Tibial nerve (tissue), 4 donors: ENCODE measurements around the gene DDAH2. TPM values are rescaled to one million over a fixed set of nuclear protein-coding genes. Genes with fewer than 3 reads are reported as not detected.

Experiments
- DNase-seq, 2 donors: peaks; one replicate each; pipeline ENCODE4 v3.0.0-alpha.2; 2019; ENCODE audit warnings: low spot score in 2 of 2
- H3K27ac ChIP-seq, 4 donors: fragments of 200-600 bp; sonication (generic) in 3 of 4; one replicate each; pipeline ENCODE4 v1.5.1; 2017 to 2019; ENCODE audit warnings: mild to moderate bottlenecking in 1 of 4
- H3K27me3 ChIP-seq, 2 donors: fragments of 200-600 bp; sonication (generic) in 1 of 2; one replicate each; pipeline versions ENCODE4 v1.5.1 to v1.6.0; 2017 to 2019
- H3K36me3 ChIP-seq, 3 donors: fragments of 200-600 bp; sonication (generic); one replicate each; pipeline ENCODE4 v1.5.1; 2018 to 2019
- H3K4me1 ChIP-seq, 4 donors: fragments of 200-600 bp; sonication (generic) in 3 of 4; one replicate each; pipeline ENCODE4 v1.5.1; 2017 to 2019
- H3K4me3 ChIP-seq, 4 donors: fragments of 200-600 bp; sonication (generic) in 3 of 4; one replicate each; pipeline ENCODE4 v1.5.1; 2017 to 2019; ENCODE audit warnings: mild to moderate bottlenecking in 1 of 4, moderate library complexity in 1 of 4
- H3K9me3 ChIP-seq, 4 donors: fragments of 200-600 bp; sonication (generic) in 3 of 4; one replicate each; pipeline ENCODE4 v1.5.1; 2017 to 2019
- EP300 ChIP-seq, 2 donors: sonication (generic); formaldehyde crosslinking; IDR thresholded peaks; one replicate each; pipeline ENCODE4 v1.6.1; 2017; ENCODE audit warnings: antibody characterized with exemption in 2 of 2, mild to moderate bottlenecking in 1 of 2
- POLR2A ChIP-seq, 2 donors: fragments of 450-650 bp; IDR thresholded peaks; one replicate each; pipeline ENCODE4 v1.6.1; 2017; ENCODE audit warnings: antibody characterized with exemption in 2 of 2, mild to moderate bottlenecking in 2 of 2, moderate library complexity in 2 of 2
- WGBS, 2 donors: methylation state at CpG; one replicate each; pipeline ENCODE4 v1.1.5; 2018; 5-methylcytosine and 5-hydroxymethylcytosine counted together
- total RNA-seq, 4 donors: library from RNA; depleted of rRNA; stranded (reverse); fragments of >200 nt; gene quantifications; one replicate each; pipeline ENCODE4 v1.1.0, GENCODE V29; 2016
- TF ChIP-seq, protein P1 (sequence below), 5 experiments: fragments of 200-600 bp in 3 of 5; fragments of 450-650 bp in 2 of 5; sonication (generic) in 3 of 5; IDR thresholded peaks; one replicate each; pipeline ENCODE4 v1.5.1; 2016 to 2019; ENCODE audit warnings: antibody characterized with exemption in 5 of 5, mild to moderate bottlenecking in 3 of 5, moderate library complexity in 2 of 5

DDAH2 gene
- total RNA-seq, 4 donors from 2014 or later = 134 to 193 (median 166) TPM

DNA sequence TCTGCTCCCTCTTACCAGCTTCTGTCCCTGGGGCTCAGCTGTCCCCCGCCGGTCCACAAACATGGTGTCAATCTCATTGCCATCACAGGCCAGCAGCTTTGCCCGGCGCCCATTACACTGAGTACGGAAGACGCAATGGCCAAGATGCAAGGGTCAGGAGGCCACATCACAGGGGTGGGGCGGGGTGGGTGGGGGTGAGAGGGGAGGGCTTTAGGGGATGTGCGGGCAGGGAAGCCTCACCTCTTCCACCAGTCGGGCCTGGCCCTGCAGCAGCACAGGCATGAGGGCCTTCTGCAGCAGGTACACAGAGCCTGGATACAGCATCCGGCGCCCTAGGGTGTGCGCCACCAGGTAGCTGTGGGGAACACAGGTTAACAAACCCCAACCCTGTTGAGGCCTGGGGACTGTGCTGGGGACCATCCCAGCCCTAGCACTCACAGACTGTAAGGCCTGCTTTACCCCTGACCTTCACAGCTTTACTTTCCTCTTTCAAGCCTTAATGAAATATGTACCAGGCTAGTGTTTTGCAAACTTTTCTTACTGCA lies 37.5 kb downstream of the DDAH2 start:
- TF ChIP-seq, protein P1, sequence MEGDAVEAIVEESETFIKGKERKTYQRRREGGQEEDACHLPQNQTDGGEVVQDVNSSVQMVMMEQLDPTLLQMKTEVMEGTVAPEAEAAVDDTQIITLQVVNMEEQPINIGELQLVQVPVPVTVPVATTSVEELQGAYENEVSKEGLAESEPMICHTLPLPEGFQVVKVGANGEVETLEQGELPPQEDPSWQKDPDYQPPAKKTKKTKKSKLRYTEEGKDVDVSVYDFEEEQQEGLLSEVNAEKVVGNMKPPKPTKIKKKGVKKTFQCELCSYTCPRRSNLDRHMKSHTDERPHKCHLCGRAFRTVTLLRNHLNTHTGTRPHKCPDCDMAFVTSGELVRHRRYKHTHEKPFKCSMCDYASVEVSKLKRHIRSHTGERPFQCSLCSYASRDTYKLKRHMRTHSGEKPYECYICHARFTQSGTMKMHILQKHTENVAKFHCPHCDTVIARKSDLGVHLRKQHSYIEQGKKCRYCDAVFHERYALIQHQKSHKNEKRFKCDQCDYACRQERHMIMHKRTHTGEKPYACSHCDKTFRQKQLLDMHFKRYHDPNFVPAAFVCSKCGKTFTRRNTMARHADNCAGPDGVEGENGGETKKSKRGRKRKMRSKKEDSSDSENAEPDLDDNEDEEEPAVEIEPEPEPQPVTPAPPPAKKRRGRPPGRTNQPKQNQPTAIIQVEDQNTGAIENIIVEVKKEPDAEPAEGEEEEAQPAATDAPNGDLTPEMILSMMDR (IDR thresholded peaks at IDR 0.05) = no peak
- no peak for TF ChIP-seq POLR2A (IDR thresholded peaks at IDR 0.05)
- no peak for TF ChIP-seq EP300 (IDR thresholded peaks at IDR 0.05)
- no peaks in the 10 kb centered on the region for H3K9me3 ChIP-seq
- no peaks in the 10 kb centered on the region for H3K27me3 ChIP-seq
- no peaks in the 10 kb centered on the region for H3K4me1 ChIP-seq
- H3K36me3 ChIP-seq = peaks cover 4 to 100% (median 8%) of the 10 kb centered on the region in 3 donors
- H3K4me3 ChIP-seq = no peak overlapping the region
- DNase-seq = no peak
- 91 to 92% methylated on average over 12 of the region's 12 CpGs for WGBS, 2 donors
- no peak overlapping the region for H3K27ac ChIP-seq

DNA sequence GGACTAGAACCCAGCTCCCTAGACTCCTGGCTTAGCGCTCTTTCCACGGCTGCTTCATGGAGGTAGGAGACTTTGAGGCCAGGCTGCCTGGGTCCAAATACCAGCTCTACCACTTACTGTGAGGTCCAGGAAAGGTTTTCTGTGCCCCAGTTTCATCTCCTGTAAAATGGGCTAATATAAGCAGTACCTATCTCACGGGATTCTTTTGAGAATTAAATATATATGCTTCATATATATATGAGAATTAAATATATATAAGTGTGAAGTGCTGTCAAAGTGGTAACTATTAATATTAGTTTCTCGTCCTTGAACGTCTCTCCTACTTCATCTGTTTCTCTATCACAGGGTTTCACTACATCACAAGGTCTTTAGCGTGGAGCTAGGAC lies 38.0 kb downstream of the DDAH2 start:
- H3K36me3 ChIP-seq = peaks cover 4 to 100% (median 5%) of the 10 kb centered on the region in 3 donors
- no peaks in the 10 kb centered on the region for H3K4me1 ChIP-seq
- H3K4me3 ChIP-seq = no peak overlapping the region
- no peaks in the 10 kb centered on the region for H3K27me3 ChIP-seq
- H3K27ac ChIP-seq = no peak overlapping the region
- H3K9me3 ChIP-seq = no peaks in the 10 kb centered on the region
- no peak for DNase-seq
- 89% methylated on average over 6 of the region's 6 CpGs for WGBS, 2 donors
- TF ChIP-seq, protein P1 (IDR thresholded peaks at IDR 0.05) = no peak
- TF ChIP-seq EP300 (IDR thresholded peaks at IDR 0.05) = no peak
- TF ChIP-seq POLR2A (IDR thresholded peaks at IDR 0.05) = no peak

DNA sequence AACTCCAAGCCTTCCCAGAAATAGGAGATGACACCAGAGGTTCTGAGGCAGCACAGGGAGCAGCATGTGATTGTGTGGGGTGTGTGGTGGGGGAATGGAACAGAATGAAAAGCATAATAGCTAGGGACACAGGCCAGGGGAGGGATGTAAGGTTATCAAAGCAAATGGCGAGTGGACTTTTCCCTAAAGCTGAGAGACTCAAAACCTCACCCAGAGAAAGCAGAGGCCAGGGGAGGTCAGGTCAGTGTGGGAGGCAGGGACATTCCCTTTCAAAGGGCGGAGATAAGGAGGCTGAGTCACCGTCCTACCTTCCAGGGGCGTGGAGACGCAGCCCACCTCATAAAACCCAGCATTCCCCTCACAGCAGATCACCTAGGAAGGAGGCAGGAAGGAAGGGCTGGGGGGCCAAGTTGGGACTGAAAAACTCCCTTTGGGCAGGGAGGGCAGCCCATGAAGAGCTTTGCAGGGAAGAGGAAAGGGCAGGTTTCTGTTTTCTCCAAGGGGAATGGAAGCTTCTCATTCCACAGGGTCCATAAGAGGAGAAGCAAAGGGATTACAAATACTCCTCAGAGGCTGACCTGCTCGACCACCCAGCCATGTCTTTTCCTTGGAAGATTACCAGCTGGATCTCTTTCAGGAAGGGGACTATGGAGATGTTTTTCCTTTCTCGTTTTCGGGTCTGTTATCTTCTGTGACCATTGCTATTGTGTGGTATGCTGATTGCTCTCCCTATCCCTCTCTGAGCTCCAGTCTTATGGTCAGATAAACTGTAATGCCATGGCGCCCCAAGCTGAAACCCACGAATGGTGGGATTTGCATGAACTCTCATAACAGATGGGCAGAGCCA lies 38.6 kb downstream of the DDAH2 start:
- no peaks in the 10 kb centered on the region for H3K27me3 ChIP-seq
- no peaks in the 10 kb centered on the region for H3K9me3 ChIP-seq
- H3K27ac ChIP-seq = peak overlapping the region in 1 of 4 donors; percentile 42
- no peaks in the 10 kb centered on the region for H3K4me1 ChIP-seq
- WGBS, 2 donors = 57 to 65% methylated on average over 10 of the region's 10 CpGs
- DNase-seq = no peak
- TF ChIP-seq POLR2A (IDR thresholded peaks at IDR 0.05) = no peak
- TF ChIP-seq, protein P1 (IDR thresholded peaks at IDR 0.05) = no peak
- TF ChIP-seq EP300 (IDR thresholded peaks at IDR 0.05) = no peak
- H3K4me3 ChIP-seq = no peak overlapping the region
- peaks cover 4 to 100% (median 5%) of the 10 kb centered on the region in 3 donors for H3K36me3 ChIP-seq

DNA sequence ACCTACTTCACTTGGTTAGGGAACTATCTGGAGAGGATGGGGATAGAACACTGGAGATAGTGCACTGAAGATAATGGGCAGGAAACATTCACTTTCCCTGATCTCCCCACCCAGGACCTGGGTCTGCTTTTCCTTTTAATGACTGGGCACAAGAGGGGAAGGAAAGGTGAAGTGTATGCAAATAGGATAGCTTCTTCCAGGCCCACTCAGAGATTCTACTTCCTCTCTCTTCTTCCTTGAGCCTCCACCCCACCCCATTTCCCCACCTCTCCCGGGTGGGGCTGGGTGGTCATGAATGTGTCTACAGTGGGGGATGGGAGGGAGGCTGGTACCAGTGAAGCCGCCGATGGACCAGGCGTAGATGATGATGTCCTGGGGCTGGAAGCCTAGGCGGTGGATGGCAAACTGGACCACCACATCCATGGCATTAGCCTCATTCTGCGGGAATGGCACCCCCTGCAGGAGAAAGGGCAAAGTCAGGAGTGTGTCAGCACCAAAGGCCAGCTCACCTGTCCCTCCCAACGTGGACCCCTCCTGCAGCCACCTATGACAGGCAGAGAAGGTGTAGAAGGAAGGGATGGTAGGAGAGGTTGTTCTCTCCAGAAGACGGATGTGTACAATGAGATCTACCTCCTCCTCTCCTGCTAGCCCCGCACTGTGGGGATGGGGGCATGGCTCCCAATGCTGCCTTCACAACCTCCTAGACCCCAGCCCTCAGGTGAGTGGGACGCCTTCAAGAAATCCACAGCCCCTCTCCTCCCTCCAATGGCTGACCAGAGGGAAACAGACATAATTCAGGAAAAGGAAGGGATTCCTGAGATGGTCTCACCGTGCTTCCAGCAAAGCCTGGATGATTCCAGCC lies 39.6 kb downstream of the DDAH2 start:
- Histone ChIP-seq H3K4me3 (no peak overlapping the region), H3K36me3 (peaks cover 4 to 91% (median 5%) of the 10 kb centered on the region in 3 donors), H3K4me1 (no peaks in the 10 kb centered on the region), H3K27me3 (no peaks in the 10 kb centered on the region), H3K27ac (no peak overlapping the region), H3K9me3 (no peaks in the 10 kb centered on the region)
- 74 to 76% methylated on average over 11 of the region's 11 CpGs for WGBS, 2 donors
- TF ChIP-seq EP300 (IDR thresholded peaks at IDR 0.05) = no peak
- TF ChIP-seq, protein P1 (IDR thresholded peaks at IDR 0.05) = peak in 1 of 5 experiments; percentile 27
- no peak for DNase-seq
